Transverse colon (tissue), 4 donors: ENCODE measurements around the gene RPL41. TPM values are rescaled to one million over a fixed set of nuclear protein-coding genes. Genes with fewer than 3 reads are reported as not detected.
"Not testable (repeated sequence)": the region's sequence is repeated elsewhere in the genome, so short reads cannot be mapped to it uniquely, and the experiment has no call there.

Source experiments
- DNase-seq: peaks from one replicate; pipeline ENCODE4 v3.0.0-alpha.2; 2019
- H3K27ac ChIP-seq, 4 donors: fragments of 200-600 bp; sonication (generic); 2 replicates each; pipeline ENCODE4 v1.5.1; 2016 to 2018; ENCODE audit warnings: inconsistent platforms in 4 of 4
- H3K27me3 ChIP-seq: fragments of 200-600 bp; sonication (generic); 2 replicates; pipeline ENCODE4 v1.5.1; 2017; ENCODE audit warnings: inconsistent platforms
- H3K36me3 ChIP-seq, 4 donors: fragments of 200-600 bp; sonication (generic); 2 replicates each; pipeline ENCODE4 v1.5.1; 2017 to 2019; ENCODE audit warnings: inconsistent platforms in 4 of 4
- H3K4me1 ChIP-seq, 4 donors: fragments of 200-600 bp; sonication (generic); 2 replicates each; pipeline ENCODE4 v1.5.1; 2017 to 2020; ENCODE audit warnings: inconsistent platforms in 4 of 4
- H3K4me3 ChIP-seq, 4 donors: fragments of 200-600 bp; sonication (generic); 1 replicate in 1 of 4; 2 replicates in 3 of 4; pipeline versions ENCODE4 v1.5.1 to v1.6.1; 2017 to 2019; ENCODE audit warnings: inconsistent platforms in 4 of 4
- H3K9me3 ChIP-seq, 2 donors: fragments of 200-600 bp; sonication (generic); 2 replicates each; pipeline ENCODE4 v1.5.1; 2017 to 2019; ENCODE audit warnings: inconsistent platforms in 2 of 2
- CTCF ChIP-seq, 5 experiments: fragments of 200-600 bp in 3 of 5; fragments of 450-650 bp in 2 of 5; sonication (generic) in 3 of 5; IDR thresholded peaks; 1 replicate in 2 of 5; 2 replicates in 3 of 5; pipeline ENCODE4 v1.5.1; 2016 to 2017; ENCODE audit warnings: antibody characterized with exemption in 5 of 5, inconsistent platforms in 3 of 5, mild to moderate bottlenecking in 2 of 5, moderate library complexity in 1 of 5
- EP300 ChIP-seq: sonication (generic); formaldehyde crosslinking; IDR thresholded peaks from one replicate; pipeline ENCODE4 v1.6.1; 2017; ENCODE audit warnings: antibody characterized with exemption, low read depth
- POLR2A ChIP-seq: fragments of 450-650 bp; IDR thresholded peaks from one replicate; pipeline ENCODE4 v1.6.1; 2016; ENCODE audit warnings: antibody characterized with exemption, mild to moderate bottlenecking, moderate library complexity
- POLR2AphosphoS5 ChIP-seq, 3 donors: sonication (generic); formaldehyde crosslinking; IDR thresholded peaks; one replicate each; pipeline ENCODE4 v1.6.1; 2016; ENCODE audit warnings: antibody characterized with exemption in 3 of 3
- WGBS, 2 donors: methylation state at CpG; one replicate each; pipeline ENCODE4 v1.1.5; 2018; ENCODE audit warnings: low coverage in 1 of 2; 5-methylcytosine and 5-hydroxymethylcytosine counted together
- in situ Hi-C, 4 donors: fragments of 200-750 bp; cut with MboI; loops; one replicate each; pipeline versions ENCODE4 v1.15.0 to v1.15.1; 2017; ENCODE audit warnings: low sequenced_read_pairs in 3 of 4, low pct_ligation_motif_present in 1 of 4, low pct_unique_long_range_greater_than_20kb in 1 of 4
- intact Hi-C: fragments of 100-400 bp; cut with DNase I; formaldehyde crosslinking; loops from one replicate; pipeline ENCODE4 v1.15.1; 2023; ENCODE audit warnings: low total_unique reads
- total RNA-seq, 4 donors: library from RNA; depleted of rRNA; stranded (reverse); fragments of >200 nt; gene quantifications; one replicate each; pipeline ENCODE4 v1.1.0, GENCODE V29; 2016

Gene RPL41
- 1,000 to 10,000 TPM in 2 of 4 donors, 100 to 1,000 TPM in 2; 841 to 2,950 (median 1,684) TPM for total RNA-seq

- intact Hi-C loops, result loop anchor here (2.0 kb wide), 1 partner anchor 106 kb away; no protein-coding TSS in a partner anchor
- in situ Hi-C loops, result loop anchor here in 2 of 4 donors (10.0 kb wide), 2 partner anchors 72 to 392 kb away; partner anchors contain the start of genes CD63 (in 1 of the 2), RDH5 (in 1 of the 2) and RPS26 (in 1 of the 2)
- DNase-seq, result peak; percentile 97
- WGBS, 2 donors, result 0% methylated on average over 14 to 34 of the region's 34 CpGs
- TF ChIP-seq CTCF (IDR thresholded peaks at IDR 0.05) (peak in 3 of 5 experiments; percentile 5 to 49 (median 34)), POLR2A (peak; percentile 99), POLR2AphosphoS5 (IDR thresholded peaks at IDR 0.05) (peak; percentile 99 to 100 (median 99)), EP300 (peak; percentile 5)
- H3K36me3 ChIP-seq, result peaks cover 0 to 14% (median 5%) of the 10 kb centered on the region in 4 donors
- no peaks in the 10 kb centered on the region for H3K9me3 ChIP-seq
- peak within 1 kb of the TSS; percentile 54 to 78 (median 69) for H3K4me3 ChIP-seq
- peaks cover 8 to 22% (median 20%) of the 10 kb centered on the region in 4 donors for H3K4me1 ChIP-seq
- H3K27ac ChIP-seq, result peak within 1 kb of the TSS; percentile 91 to 99 (median 96)
- no peaks in the 10 kb centered on the region for H3K27me3 ChIP-seq
Observed at GRCh38 chr12:56116267-56117081, at the start of gene RPL41. RPL41 (plus strand) TSS chr12:56116633.

- no peaks in the 10 kb centered on the region for H3K36me3 ChIP-seq
Observed at GRCh38 chr12:56071648-56072047, 44.8 kb upstream of the RPL41 start.

GRCh38 chr12:56074396-56074795 is 42.0 kb upstream of the RPL41 start:
- DNase-seq, result no peak
- no peak for TF ChIP-seq CTCF (IDR thresholded peaks at IDR 0.05)
- TF ChIP-seq POLR2A, result no peak
- no peak for TF ChIP-seq EP300
- TF ChIP-seq POLR2AphosphoS5 (IDR thresholded peaks at IDR 0.05), result no peak
- no peaks in the 10 kb centered on the region for H3K27me3 ChIP-seq
- intact Hi-C loops, result no loop called here
- in situ Hi-C loops, result no loop called here
- H3K9me3 ChIP-seq, result no peaks in the 10 kb centered on the region
- H3K4me3 ChIP-seq, result no peak overlapping the region
- WGBS, 2 donors, result 86 to 100% methylated on average over 1 to 5 of the region's 5 CpGs
- no peak overlapping the region for H3K27ac ChIP-seq
- H3K36me3 ChIP-seq, result no peaks in the 10 kb centered on the region
- peaks cover 0 to 5% (median 2%) of the 10 kb centered on the region in 4 donors for H3K4me1 ChIP-seq

More at GRCh38 chr12:56071648-56072047, 44.8 kb upstream of the RPL41 start:
- intact Hi-C loops (no loop called here), in situ Hi-C loops (no loop called here)
- no peak overlapping the region for H3K4me3 ChIP-seq
- no peak overlapping the region for H3K27ac ChIP-seq
- no peaks in the 10 kb centered on the region for H3K27me3 ChIP-seq
- no peaks in the 10 kb centered on the region for H3K9me3 ChIP-seq
- DNase-seq, result no peak
- TF ChIP-seq POLR2AphosphoS5 (IDR thresholded peaks at IDR 0.05) (no peak), CTCF (IDR thresholded peaks at IDR 0.05) (no peak), EP300 (no peak), POLR2A (no peak)
- WGBS, 2 donors, result 60 to 86% methylated on average over 2 to 4 of the region's 4 CpGs
- no peaks in the 10 kb centered on the region for H3K4me1 ChIP-seq

- in situ Hi-C loops, DNase-seq, H3K9me3 ChIP-seq, H3K4me3 ChIP-seq, H3K27ac ChIP-seq, H3K27me3 ChIP-seq, intact Hi-C loops, H3K36me3 ChIP-seq: not testable (repeated sequence)
- H3K4me1 ChIP-seq, result peaks cover 0 to 18% (median 8%) of the 10 kb centered on the region in 4 donors
- WGBS, 2 donors, result 79% methylated on average over 9 of the region's 9 CpGs; no CpG with 5 or more reads in 1 of the 2 donors
Observed at GRCh38 chr12:56077966-56078365, 38.5 kb upstream of the RPL41 start.
